Testis (tissue), 3 donors: ENCODE measurements around the gene C10orf53. TPM values are rescaled to one million over a fixed set of nuclear protein-coding genes. Genes with fewer than 3 reads are reported as not detected.

Experiments
- DNase-seq: peaks from one replicate; pipeline ENCODE4 v3.0.0-alpha.2; 2019
- H3K27ac ChIP-seq, 2 donors: fragments of 200-600 bp; sonication (generic); one replicate each; pipeline ENCODE4 v1.5.1; 2019
- H3K27me3 ChIP-seq: fragments of 200-600 bp; sonication (generic); one replicate; pipeline ENCODE4 v1.5.1; 2019
- H3K36me3 ChIP-seq: fragments of 200-600 bp; sonication (generic); one replicate; pipeline ENCODE4 v1.5.1; 2017; ENCODE audit warnings: low read depth; ENCODE audit errors: missing control alignments
- H3K4me1 ChIP-seq: fragments of 200-600 bp; sonication (generic); one replicate; pipeline ENCODE4 v1.5.1; 2019
- H3K4me3 ChIP-seq, 2 donors: fragments of 200-600 bp; sonication (generic); one replicate each; pipeline ENCODE4 v1.5.1; 2017 to 2019
- H3K9me3 ChIP-seq: fragments of 200-600 bp; sonication (generic); one replicate; pipeline ENCODE4 v1.5.1; 2017
- POLR2A ChIP-seq: fragments of 450-650 bp; IDR thresholded peaks from one replicate; pipeline ENCODE4 v1.6.1; 2017; ENCODE audit warnings: antibody characterized with exemption, mild to moderate bottlenecking, moderate library complexity
- WGBS, 2 donors: methylation state at CpG; one replicate each; pipeline ENCODE4 v1.1.5; 2018; 5-methylcytosine and 5-hydroxymethylcytosine counted together
- intact Hi-C: fragments of 100-400 bp; cut with DNase I; formaldehyde crosslinking; loops from one replicate; pipeline ENCODE4 v1.15.1; 2023; ENCODE audit warnings: low total_unique reads
- polyA plus RNA-seq: library from polyadenylated mRNA; stranded (reverse); fragments of 350-450 nt; fragmentation: Illumina TruSeq; extraction: RNeasy Lipid Tissue Mini Kit (QIAGEN cat#74804); gene quantifications from one replicate; pipeline ENCODE4 v1.2.3, GENCODE V29; 2014; ENCODE audit warnings: low read depth, low replicate concordance; ENCODE audit not compliant: insufficient read depth
- total RNA-seq, 2 donors: library from RNA; depleted of rRNA; stranded (reverse); fragments of >200 nt; gene quantifications; one replicate each; pipeline ENCODE4 v1.2.3, GENCODE V29; 2016
- TF ChIP-seq, protein P1 (sequence below), 3 experiments: fragments of 450-650 bp in 2 of 3; fragments of 200-600 bp in 1 of 3; sonication (generic) in 1 of 3; IDR thresholded peaks; one replicate each; pipeline ENCODE4 v1.5.1; 2016 to 2019; ENCODE audit warnings: antibody characterized with exemption in 3 of 3, mild to moderate bottlenecking in 2 of 3, moderate library complexity in 1 of 3

C10orf53 gene
- total and polyA plus RNA-seq, 3 donors from 2014 or later, result 14.8 to 139 (median 33.5) TPM

DNA sequence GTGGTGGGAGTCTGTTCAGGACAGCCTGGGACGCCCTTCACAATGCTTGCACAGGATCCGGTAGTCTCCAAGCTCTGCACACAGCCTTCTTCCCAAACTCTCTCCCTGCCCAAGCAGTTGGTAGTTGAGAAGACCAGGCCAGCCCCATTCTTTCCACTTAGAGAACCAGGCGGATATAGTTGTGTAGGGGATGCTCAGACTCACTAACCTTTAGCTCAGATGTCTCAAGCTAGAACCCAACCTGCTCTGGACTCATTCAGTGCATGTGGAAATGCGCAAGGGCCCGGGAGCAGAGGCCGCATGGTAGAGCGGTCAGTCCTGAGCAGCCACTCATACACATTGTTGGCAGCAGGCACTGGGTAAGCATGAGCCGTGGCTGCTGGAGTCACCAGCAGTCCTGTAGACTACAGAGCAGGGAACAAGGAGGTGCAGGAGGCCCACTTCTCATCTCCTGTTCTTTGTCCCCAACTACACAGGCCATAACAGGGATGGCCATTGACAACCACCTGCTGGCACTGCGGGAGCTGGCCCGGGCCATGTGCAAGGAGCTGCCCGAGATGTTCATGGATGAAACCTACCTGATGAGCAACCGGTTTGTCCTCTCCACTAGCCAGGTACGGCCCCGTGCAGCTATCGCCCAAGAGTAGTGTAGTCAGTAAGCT is 17.2 kb upstream of the C10orf53 start:
- DNase-seq, result no peak
- H3K27ac ChIP-seq, result no peak overlapping the region
- intact Hi-C loops, result no loop called here
- H3K36me3 ChIP-seq, result no peaks in the 10 kb centered on the region
- H3K4me3 ChIP-seq, result no peak overlapping the region
- H3K27me3 ChIP-seq, result no peaks in the 10 kb centered on the region
- WGBS, 2 donors, result 90% methylated on average over 8 to 15 of the region's 15 CpGs
- H3K9me3 ChIP-seq, result no peaks in the 10 kb centered on the region
- H3K4me1 ChIP-seq, result no peaks in the 10 kb centered on the region
- TF ChIP-seq, protein P1, sequence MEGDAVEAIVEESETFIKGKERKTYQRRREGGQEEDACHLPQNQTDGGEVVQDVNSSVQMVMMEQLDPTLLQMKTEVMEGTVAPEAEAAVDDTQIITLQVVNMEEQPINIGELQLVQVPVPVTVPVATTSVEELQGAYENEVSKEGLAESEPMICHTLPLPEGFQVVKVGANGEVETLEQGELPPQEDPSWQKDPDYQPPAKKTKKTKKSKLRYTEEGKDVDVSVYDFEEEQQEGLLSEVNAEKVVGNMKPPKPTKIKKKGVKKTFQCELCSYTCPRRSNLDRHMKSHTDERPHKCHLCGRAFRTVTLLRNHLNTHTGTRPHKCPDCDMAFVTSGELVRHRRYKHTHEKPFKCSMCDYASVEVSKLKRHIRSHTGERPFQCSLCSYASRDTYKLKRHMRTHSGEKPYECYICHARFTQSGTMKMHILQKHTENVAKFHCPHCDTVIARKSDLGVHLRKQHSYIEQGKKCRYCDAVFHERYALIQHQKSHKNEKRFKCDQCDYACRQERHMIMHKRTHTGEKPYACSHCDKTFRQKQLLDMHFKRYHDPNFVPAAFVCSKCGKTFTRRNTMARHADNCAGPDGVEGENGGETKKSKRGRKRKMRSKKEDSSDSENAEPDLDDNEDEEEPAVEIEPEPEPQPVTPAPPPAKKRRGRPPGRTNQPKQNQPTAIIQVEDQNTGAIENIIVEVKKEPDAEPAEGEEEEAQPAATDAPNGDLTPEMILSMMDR (IDR thresholded peaks at IDR 0.05), result no peak
- no peak for TF ChIP-seq POLR2A

DNA sequence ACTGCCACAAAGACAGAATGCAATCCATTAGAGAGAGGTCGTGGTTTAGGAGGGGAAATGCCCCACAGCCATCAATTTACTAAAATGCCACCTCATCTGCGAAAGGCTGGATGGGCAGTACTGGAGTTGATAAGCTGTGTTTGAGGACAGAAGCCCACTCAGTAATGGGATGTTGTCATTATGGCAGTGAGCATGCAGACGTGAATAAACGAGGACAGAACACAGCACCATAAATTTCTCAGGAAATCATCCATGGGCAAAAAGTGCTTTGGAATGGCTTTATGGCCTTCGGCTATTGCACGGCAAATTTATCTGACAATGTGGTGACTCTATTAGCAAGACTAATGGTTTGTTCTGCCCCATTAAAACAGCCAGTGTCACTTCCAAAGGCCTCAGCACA is 15.9 kb upstream of the C10orf53 start:
- H3K9me3 ChIP-seq, result no peaks in the 10 kb centered on the region
- intact Hi-C loops, result no loop called here
- H3K27ac ChIP-seq, result no peak overlapping the region
- no peaks in the 10 kb centered on the region for H3K4me1 ChIP-seq
- DNase-seq, result no peak
- H3K27me3 ChIP-seq, result no peaks in the 10 kb centered on the region
- TF ChIP-seq POLR2A, result no peak
- TF ChIP-seq, protein P1 (IDR thresholded peaks at IDR 0.05), result no peak
- WGBS, 2 donors, result 71% methylated on average over 6 of the region's 6 CpGs
- no peak overlapping the region for H3K4me3 ChIP-seq
- H3K36me3 ChIP-seq, result no peaks in the 10 kb centered on the region

DNA sequence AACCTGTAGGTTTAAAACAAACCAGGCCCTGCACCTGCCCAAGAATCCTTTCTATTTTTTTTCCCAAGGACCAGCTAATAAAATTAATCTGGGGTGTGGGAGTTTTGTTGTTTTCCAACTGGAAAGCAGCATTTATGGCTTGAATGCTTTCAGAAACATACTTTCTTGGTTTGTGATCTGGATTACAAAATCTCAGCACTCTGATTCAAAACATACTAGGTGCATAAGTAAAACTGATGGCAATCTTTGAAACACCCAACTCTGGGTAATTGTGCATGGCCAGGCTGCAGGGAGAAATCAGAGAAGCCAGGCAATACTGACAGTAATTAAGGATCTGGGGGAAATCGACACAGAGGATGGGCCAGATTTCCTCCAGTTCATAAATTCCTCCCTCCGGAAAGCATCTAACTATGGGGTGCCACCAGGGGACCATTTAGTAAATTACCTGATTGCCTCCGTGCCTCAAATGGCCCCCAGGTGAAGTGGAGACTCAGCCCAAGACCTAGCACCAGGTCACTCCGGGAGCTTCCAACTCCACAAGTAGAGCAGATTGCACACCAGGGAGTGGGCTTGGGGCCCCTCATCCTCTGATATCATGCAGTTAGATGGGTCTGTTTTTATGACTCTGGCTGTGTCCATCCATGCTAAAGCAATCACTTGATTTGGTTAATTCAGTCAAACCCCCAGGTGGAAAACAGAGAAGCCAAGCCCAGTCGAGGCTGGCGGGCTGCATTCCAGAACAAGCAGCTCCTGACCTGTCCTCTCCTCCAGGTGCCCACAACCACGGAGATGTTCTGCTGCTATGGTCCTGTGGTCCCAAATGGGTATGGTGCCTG is 15.2 kb upstream of the C10orf53 start:
- WGBS, 2 donors, result 80% methylated on average over 7 of the region's 7 CpGs
- H3K9me3 ChIP-seq, result no peaks in the 10 kb centered on the region
- no peaks in the 10 kb centered on the region for H3K36me3 ChIP-seq
- H3K4me1 ChIP-seq, result no peaks in the 10 kb centered on the region
- H3K27me3 ChIP-seq, result no peaks in the 10 kb centered on the region
- DNase-seq, result no peak
- intact Hi-C loops, result no loop called here
- H3K27ac ChIP-seq, result no peak overlapping the region
- TF ChIP-seq, protein P1 (IDR thresholded peaks at IDR 0.05), result no peak
- TF ChIP-seq POLR2A, result no peak
- H3K4me3 ChIP-seq, result no peak overlapping the region

DNA sequence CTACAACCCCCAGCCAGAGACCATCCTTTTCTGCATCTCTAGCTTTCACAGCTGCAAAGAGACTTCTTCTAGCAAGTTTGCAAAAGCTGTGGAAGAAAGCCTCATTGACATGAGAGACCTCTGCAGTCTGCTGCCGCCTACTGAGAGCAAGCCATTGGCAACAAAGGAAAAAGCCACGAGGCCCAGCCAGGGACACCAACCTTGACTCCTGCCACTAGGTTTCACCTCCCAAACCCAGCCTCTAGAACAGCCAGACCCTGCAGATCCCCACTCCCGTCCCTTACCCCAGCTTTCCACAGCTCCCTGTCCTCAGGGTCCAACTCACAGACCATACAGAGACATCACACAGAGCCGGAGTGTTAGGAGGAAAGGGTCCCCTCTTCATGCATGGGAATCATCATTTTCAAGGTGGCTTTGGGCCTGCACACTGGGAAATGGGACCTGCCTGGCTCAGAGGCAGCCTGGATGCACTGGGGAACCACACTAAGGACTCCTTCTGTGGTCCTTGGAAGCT is 14.6 kb upstream of the C10orf53 start:
- intact Hi-C loops, result no loop called here
- no peak for DNase-seq

More for the DNA sequence above, 14.6 kb upstream of the C10orf53 start:
- TF ChIP-seq, protein P1 (IDR thresholded peaks at IDR 0.05), result no peak
- TF ChIP-seq POLR2A, result no peak
- Histone ChIP-seq H3K9me3 (no peaks in the 10 kb centered on the region), H3K4me3 (no peak overlapping the region), H3K36me3 (no peaks in the 10 kb centered on the region), H3K27ac (no peak overlapping the region), H3K27me3 (no peaks in the 10 kb centered on the region), H3K4me1 (no peaks in the 10 kb centered on the region)
- WGBS, 2 donors, result 80 to 82% methylated on average over 4 of the region's 4 CpGs
